WTC11 (cell line): ENCODE measurements around the gene PRIM2. TPM values are rescaled to one million over a fixed set of nuclear protein-coding genes. Genes with fewer than 3 reads are reported as not detected.
"Not testable (repeated sequence)": the region's sequence is repeated elsewhere in the genome, so short reads cannot be mapped to it uniquely, and the experiment has no call there.

Source experiments
- ATAC-seq: fragments of 200-7000 bp; cut with Tn5 transposase; 2 replicates; pipeline ENCODE4 v1.10.0; 2021; ENCODE audit warnings: mild to moderate bottlenecking, moderate library complexity
- CTCF ChIA-PET: fragments of 300-600 bp; sonication (Branson Sonifier 250); formaldehyde crosslinking; loops from one replicate; lab custom pipeline; 2021; ENCODE audit warnings: antibody characterized with exemption; lab: Charles Lee
- POLR2A ChIA-PET: fragments of 350-600 bp; sonication (Branson Sonifier 250); formaldehyde crosslinking; loops from one replicate; lab custom pipeline; 2021; ENCODE audit warnings: antibody characterized with exemption; lab: Charles Lee
- DNase-seq: peaks from one replicate; pipeline ENCODE4 v3.0.0; 2021; ENCODE audit warnings: low spot score
- H3K27ac Mint-ChIP-seq: 2 replicates; pipeline ENCODE4 v1.8.0; 2021; ENCODE audit warnings: mixed read lengths
- H3K27me3 Mint-ChIP-seq: 2 replicates; pipeline ENCODE4 v1.8.0; 2021; ENCODE audit warnings: low read depth, mild to moderate bottlenecking, moderate library complexity, mixed read lengths
- H3K36me3 Mint-ChIP-seq: 2 replicates; pipeline ENCODE4 v1.8.0; 2021; ENCODE audit warnings: mixed read lengths
- H3K4me1 Mint-ChIP-seq: 2 replicates; pipeline ENCODE4 v1.8.0; 2022; ENCODE audit warnings: mixed read lengths
- H3K4me3 Mint-ChIP-seq: 2 replicates; pipeline ENCODE4 v1.8.0; 2021; ENCODE audit warnings: mild to moderate bottlenecking, moderate library complexity, mixed read lengths
- H3K9me3 Mint-ChIP-seq: 2 replicates; pipeline ENCODE4 v1.8.0; 2021; ENCODE audit warnings: mixed read lengths
- AR ChIP-seq: fragments of 250-450 bp; sonication (Bioruptor Pico); IDR thresholded peaks from 2 replicates; pipeline ENCODE4 v1.9.0; 2021; ENCODE audit warnings: mild to moderate bottlenecking
- ARID4B ChIP-seq: sonication (generic); formaldehyde crosslinking; IDR thresholded peaks from 2 replicates; pipeline ENCODE4 v1.8.0; 2023; ENCODE audit warnings: missing genetic modification reagents, mild to moderate bottlenecking, borderline replicate concordance
- ATF1 ChIP-seq: sonication (generic); formaldehyde crosslinking; IDR thresholded peaks from 2 replicates; pipeline ENCODE4 v1.8.1; 2023; ENCODE audit warnings: mild to moderate bottlenecking, moderate library complexity, missing genetic modification reagents
- ATF6 ChIP-seq: sonication (generic); formaldehyde crosslinking; IDR thresholded peaks from 2 replicates; pipeline ENCODE4 v1.8.1; 2023; ENCODE audit warnings: mild to moderate bottlenecking, missing genetic modification reagents
- FOXJ3 ChIP-seq: sonication (generic); formaldehyde crosslinking; IDR thresholded peaks from 2 replicates; pipeline ENCODE4 v1.9.0; 2021; ENCODE audit warnings: missing genetic modification reagents, mild to moderate bottlenecking, borderline replicate concordance
- FOXK1 ChIP-seq: sonication (generic); formaldehyde crosslinking; IDR thresholded peaks from 2 replicates; pipeline ENCODE4 v1.8.0; 2022; ENCODE audit warnings: mild to moderate bottlenecking, moderate library complexity, missing genetic modification reagents
- HMGA2 ChIP-seq: fragments of 250-450 bp; sonication (Bioruptor Pico); IDR thresholded peaks from 2 replicates; pipeline ENCODE4 v1.4.0; 2021; ENCODE audit warnings: mild to moderate bottlenecking, moderate library complexity
- IRF1 ChIP-seq: sonication (generic); formaldehyde crosslinking; IDR thresholded peaks from 2 replicates; pipeline ENCODE4 v1.8.0; 2023; ENCODE audit warnings: missing genetic modification reagents
- KAT7 ChIP-seq: sonication (generic); formaldehyde crosslinking; IDR thresholded peaks from 2 replicates; pipeline ENCODE4 v1.8.1; 2023; ENCODE audit warnings: missing genetic modification reagents, mild to moderate bottlenecking, borderline replicate concordance
- NFYB ChIP-seq: sonication (generic); formaldehyde crosslinking; conservative IDR thresholded peaks from 2 replicates; pipeline ENCODE4 v1.8.0; 2022; ENCODE audit warnings: low read depth, missing genetic modification reagents
- NR2C2 ChIP-seq: sonication (generic); formaldehyde crosslinking; IDR thresholded peaks from 2 replicates; pipeline ENCODE4 v1.8.0; 2022; ENCODE audit warnings: mild to moderate bottlenecking, missing genetic modification reagents
- NR3C1 ChIP-seq: sonication (generic); formaldehyde crosslinking; conservative IDR thresholded peaks from 2 replicates; pipeline ENCODE4 v1.8.1; 2023; ENCODE audit warnings: low read depth, mild to moderate bottlenecking, missing genetic modification reagents
- SMAD3 ChIP-seq: sonication (generic); formaldehyde crosslinking; IDR thresholded peaks from 2 replicates; pipeline ENCODE4 v1.8.0; 2022; ENCODE audit warnings: missing genetic modification reagents, mild to moderate bottlenecking, borderline replicate concordance
- ZMAT4 ChIP-seq: fragments of 250-450 bp; sonication (Bioruptor Pico); IDR thresholded peaks from 2 replicates; pipeline ENCODE4 v1.9.0; 2021; ENCODE audit warnings: mild to moderate bottlenecking
- ZNF263 ChIP-seq: sonication (generic); formaldehyde crosslinking; IDR thresholded peaks from 2 replicates; pipeline ENCODE4 v1.8.1; 2022; ENCODE audit warnings: low read depth, mild to moderate bottlenecking, moderate library complexity, missing genetic modification reagents
- ZNF396 ChIP-seq: fragments of 250-450 bp; sonication (Bioruptor Pico); IDR thresholded peaks from 2 replicates; pipeline ENCODE4 v1.8.0; 2021; ENCODE audit warnings: mild to moderate bottlenecking, moderate library complexity, borderline replicate concordance
- ZNF416 ChIP-seq: fragments of 250-450 bp; sonication (Bioruptor Pico); IDR thresholded peaks from 2 replicates; pipeline ENCODE4 v1.9.0; 2021; ENCODE audit warnings: mild to moderate bottlenecking, inconsistent platforms
- ZNF423 ChIP-seq: fragments of 250-450 bp; sonication (Bioruptor Pico); IDR thresholded peaks from 2 replicates; pipeline ENCODE4 v2.1.2; 2022; ENCODE audit warnings: mild to moderate bottlenecking, moderate library complexity
- ZNF425 ChIP-seq: fragments of 250-450 bp; sonication (Bioruptor Pico); conservative IDR thresholded peaks from 2 replicates; pipeline ENCODE4 v1.9.0; 2021; ENCODE audit warnings: mild to moderate bottlenecking
- total RNA-seq: library from RNA; stranded (reverse); gene quantifications from 3 replicates; pipeline ENCODE4 v1.2.3, GENCODE V29; 2021

The PRIM2 gene
- total RNA-seq, 1 experiment from 2014 or later: 42.2 TPM

GRCh38 chr6:57392047-57392446, 74.6 kb downstream of the PRIM2 start:
- H3K4me3 Mint-ChIP-seq, POLR2A ChIA-PET, ATAC-seq, DNase-seq, CTCF ChIA-PET, H3K27me3 Mint-ChIP-seq: not testable (repeated sequence)
- peaks cover 30% of the 10 kb centered on the region for H3K36me3 Mint-ChIP-seq
- H3K4me1 Mint-ChIP-seq: peaks cover 20% of the 10 kb centered on the region
- peak overlapping the region; percentile 69 for H3K27ac Mint-ChIP-seq
- peaks cover 27% of the 10 kb centered on the region for H3K9me3 Mint-ChIP-seq

GRCh38 chr6:57419341-57419740, 101.9 kb downstream of the PRIM2 start:
- DNase-seq, ATAC-seq, H3K4me3 Mint-ChIP-seq, H3K27me3 Mint-ChIP-seq, POLR2A ChIA-PET, H3K27ac Mint-ChIP-seq, CTCF ChIA-PET: not testable (repeated sequence)
- peaks cover 13% of the 10 kb centered on the region for H3K9me3 Mint-ChIP-seq
- H3K4me1 Mint-ChIP-seq: peaks cover 48% of the 10 kb centered on the region
- H3K36me3 Mint-ChIP-seq: peaks cover 19% of the 10 kb centered on the region

GRCh38 chr6:57421503-57421902, 104.1 kb downstream of the PRIM2 start:
- Mint-ChIP-seq H3K4me1 (peaks cover 54% of the 10 kb centered on the region), H3K4me3 (no peak overlapping the region), H3K27me3 (no peaks in the 10 kb centered on the region), H3K36me3 (peaks cover 7% of the 10 kb centered on the region; the same call in 1 of the 2 replicates), H3K9me3 (peaks cover 3% of the 10 kb centered on the region; the same call in 1 of the 2 replicates), H3K27ac (peak overlapping the region; percentile 79; the same call in 1 of the 2 replicates)
- TF ChIP-seq ZMAT4 (CRISPR knock-in tag) (no peak), ZNF396 (CRISPR knock-in tag) (no peak), IRF1 (CRISPR knock-in tag) (no peak), FOXJ3 (CRISPR knock-in tag) (no peak), NR2C2 (CRISPR knock-in tag) (no peak), HMGA2 (CRISPR knock-in tag) (no peak), NR3C1 (CRISPR knock-in tag) (no peak), FOXK1 (CRISPR knock-in tag) (no peak), ARID4B (CRISPR knock-in tag) (no peak), ZNF416 (CRISPR knock-in tag) (no peak), ZNF423 (CRISPR knock-in tag) (no peak), ATF6 (CRISPR knock-in tag) (no peak), ZNF425 (CRISPR knock-in tag) (no peak), AR (CRISPR knock-in tag) (no peak), NFYB (CRISPR knock-in tag) (no peak), ZNF263 (CRISPR knock-in tag) (no peak), SMAD3 (CRISPR knock-in tag) (no peak), ATF1 (no peak), KAT7 (CRISPR knock-in tag) (no peak)
- POLR2A ChIA-PET: no interaction called here
- CTCF ChIA-PET: no interaction called here
- DNase-seq (no peak), ATAC-seq (no peak)
